SK-N-SH treated with all-trans-retinoic acid at 6 μM for 48 hours (cell line): ENCODE results near the gene ADIPOR2.

Source experiments
- ARNTL ChIP-seq: fragments of 450-650 bp; formaldehyde crosslinking; IDR thresholded peaks from 2 replicates; pipeline ENCODE4 v1.5.0; 2020; ENCODE audit warnings: low read depth, mild to moderate bottlenecking, moderate library complexity, borderline replicate concordance
- BACH2 ChIP-seq: fragments of 250-450 bp; sonication (Bioruptor Pico); IDR thresholded peaks from 2 replicates; pipeline ENCODE4 v1.9.0; 2021; ENCODE audit warnings: mild to moderate bottlenecking, borderline replicate concordance
- ESRRG ChIP-seq: fragments of 250-450 bp; sonication (Bioruptor Pico); IDR thresholded peaks from 2 replicates; pipeline ENCODE4 v1.6.1; 2021; ENCODE audit warnings: mild to moderate bottlenecking
- PATZ1 ChIP-seq: fragments of 250-450 bp; sonication (Bioruptor Pico); IDR thresholded peaks from 2 replicates; pipeline ENCODE4 v1.8.0; 2020; ENCODE audit warnings: mild to moderate bottlenecking, moderate library complexity, borderline replicate concordance
- SNAI2 ChIP-seq: fragments of 250-450 bp; sonication (Bioruptor Pico); IDR thresholded peaks from 2 replicates; pipeline ENCODE4 v1.5.0; 2020; ENCODE audit warnings: mild to moderate bottlenecking, moderate library complexity
- TCF4 ChIP-seq: fragments of 250-450 bp; sonication (Bioruptor Pico); IDR thresholded peaks from 2 replicates; pipeline ENCODE4 v1.8.0; 2021; ENCODE audit warnings: mild to moderate bottlenecking, moderate library complexity, borderline replicate concordance
- TOX ChIP-seq: fragments of 250-450 bp; sonication (Bioruptor Pico); IDR thresholded peaks from 2 replicates; pipeline ENCODE4 v1.8.0; 2021; ENCODE audit warnings: mild to moderate bottlenecking, moderate library complexity, borderline replicate concordance
- ZFP30 ChIP-seq: fragments of 450-650 bp; formaldehyde crosslinking; IDR thresholded peaks from 2 replicates; pipeline ENCODE4 v1.5.0; 2022; ENCODE audit warnings: mild to moderate bottlenecking, moderate library complexity
- ZNF8 ChIP-seq: fragments of 450-650 bp; formaldehyde crosslinking; IDR thresholded peaks from 2 replicates; pipeline ENCODE4 v1.5.0; 2020; ENCODE audit warnings: mild to moderate bottlenecking, moderate library complexity
- TF ChIP-seq, protein P1 (sequence below): fragments of 250-450 bp; sonication (Bioruptor Pico); IDR thresholded peaks from 2 replicates; pipeline ENCODE4 v1.8.0; 2021; ENCODE audit warnings: low read depth, mild to moderate bottlenecking, moderate library complexity, borderline replicate concordance

DNA sequence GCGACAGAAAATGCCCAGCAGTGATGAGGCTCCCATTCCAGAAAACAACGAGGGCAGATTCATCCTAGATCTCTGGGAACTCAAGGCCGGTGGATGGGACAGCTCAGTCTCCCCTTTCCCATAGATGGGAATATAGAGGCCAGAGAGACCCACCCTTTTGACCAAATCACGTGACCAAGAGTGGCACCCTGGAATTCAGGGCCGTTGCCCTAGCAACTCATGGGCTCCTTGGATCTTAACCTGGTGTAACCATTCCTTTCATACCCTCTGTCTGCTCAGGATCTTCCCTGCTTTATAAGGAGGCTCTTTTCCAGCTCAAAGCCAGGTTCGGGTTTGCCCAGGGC lies 121.0 kb downstream of the ADIPOR2 start:
- no peak for TF ChIP-seq ESRRG
- TF ChIP-seq ZNF8 (CRISPR knock-in tag) = no peak
- no peak for TF ChIP-seq SNAI2
- TF ChIP-seq BACH2 = no peak
- no peak for TF ChIP-seq TCF4 (CRISPR knock-in tag)
- no peak for TF ChIP-seq PATZ1 (CRISPR knock-in tag)
- TF ChIP-seq ARNTL (CRISPR knock-in tag) = no peak
- TF ChIP-seq, protein P1, sequence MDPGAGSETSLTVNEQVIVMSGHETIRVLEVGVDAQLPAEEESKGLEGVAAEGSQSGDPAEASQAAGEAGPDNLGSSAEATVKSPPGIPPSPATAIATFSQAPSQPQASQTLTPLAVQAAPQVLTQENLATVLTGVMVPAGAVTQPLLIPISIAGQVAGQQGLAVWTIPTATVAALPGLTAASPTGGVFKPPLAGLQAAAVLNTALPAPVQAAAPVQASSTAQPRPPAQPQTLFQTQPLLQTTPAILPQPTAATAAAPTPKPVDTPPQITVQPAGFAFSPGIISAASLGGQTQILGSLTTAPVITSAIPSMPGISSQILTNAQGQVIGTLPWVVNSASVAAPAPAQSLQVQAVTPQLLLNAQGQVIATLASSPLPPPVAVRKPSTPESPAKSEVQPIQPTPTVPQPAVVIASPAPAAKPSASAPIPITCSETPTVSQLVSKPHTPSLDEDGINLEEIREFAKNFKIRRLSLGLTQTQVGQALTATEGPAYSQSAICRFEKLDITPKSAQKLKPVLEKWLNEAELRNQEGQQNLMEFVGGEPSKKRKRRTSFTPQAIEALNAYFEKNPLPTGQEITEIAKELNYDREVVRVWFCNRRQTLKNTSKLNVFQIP (CRISPR knock-in tag) = no peak
- no peak for TF ChIP-seq ZFP30 (CRISPR knock-in tag)
- TF ChIP-seq TOX = no peak
